ENCODE data around the gene FBN1. TPM values are rescaled to one million over a fixed set of nuclear protein-coding genes. Genes with fewer than 3 reads are reported as not detected.

The FBN1 gene
- total RNA-seq, 1 experiment from 2014 or later, result 0.82 TPM

DNA sequence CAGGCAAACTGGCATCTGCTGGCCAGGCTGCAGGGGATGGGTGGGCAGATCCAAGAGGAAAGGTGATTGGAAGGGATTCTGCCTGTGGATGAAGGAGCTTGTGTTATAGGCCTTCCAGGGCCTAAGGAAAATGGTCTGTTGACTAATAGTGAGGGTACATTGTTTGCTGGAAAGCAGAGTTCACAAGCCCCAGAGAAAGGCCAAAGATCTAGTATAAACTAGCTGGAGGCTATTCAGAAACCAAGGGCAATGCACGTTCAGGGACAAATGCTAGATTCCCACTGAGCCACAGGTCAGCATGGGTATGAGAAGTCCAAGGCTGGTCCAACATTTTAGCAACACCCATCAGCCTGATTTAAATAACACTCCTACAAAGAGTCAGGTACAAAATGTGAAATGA lies 74.7 kb downstream of the FBN1 start:
- in situ Hi-C loops (cut with HindIII; ENCODE audit: low pct_unique_long_range_greater_than_20kb, low sequenced_read_pairs), result no loop called here
- DNase-seq (ENCODE audit: low read depth, low spot score), result no peak

DNA sequence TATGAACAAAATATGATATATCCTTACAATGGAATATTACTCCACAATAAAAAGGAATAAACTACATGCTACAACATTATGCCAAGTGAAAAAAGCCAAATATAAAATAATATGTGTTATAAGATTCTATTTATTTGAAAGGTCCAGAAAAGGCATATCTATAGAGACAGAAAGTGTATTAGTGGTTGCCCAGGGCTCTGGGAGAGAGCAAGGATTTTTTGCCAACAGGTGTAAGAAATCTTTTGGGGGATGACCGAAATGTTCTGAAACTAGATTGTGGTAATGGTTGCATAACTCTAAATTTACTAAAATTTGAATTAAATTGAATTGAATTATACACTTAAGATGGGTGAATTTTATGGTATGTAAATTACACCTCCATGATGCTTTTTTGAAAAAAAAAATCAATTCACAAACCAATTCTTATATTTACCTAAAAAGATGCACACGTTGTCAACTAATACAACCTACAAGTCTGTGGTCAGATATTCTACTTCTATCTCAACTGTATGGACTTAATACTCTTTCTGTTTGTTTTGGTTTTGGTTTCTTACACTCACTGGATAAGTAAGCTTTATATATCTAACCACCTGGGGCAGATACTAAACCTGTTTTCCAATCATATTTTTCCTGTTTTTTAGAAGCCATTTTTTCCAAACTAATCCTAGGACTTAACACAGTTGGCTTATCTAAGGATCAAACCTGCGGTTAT lies 75.8 kb downstream of the FBN1 start:
- DNase-seq (ENCODE audit: low read depth, low spot score), result no peak
- in situ Hi-C loops (cut with HindIII; ENCODE audit: low pct_unique_long_range_greater_than_20kb, low sequenced_read_pairs), result no loop called here

DNA sequence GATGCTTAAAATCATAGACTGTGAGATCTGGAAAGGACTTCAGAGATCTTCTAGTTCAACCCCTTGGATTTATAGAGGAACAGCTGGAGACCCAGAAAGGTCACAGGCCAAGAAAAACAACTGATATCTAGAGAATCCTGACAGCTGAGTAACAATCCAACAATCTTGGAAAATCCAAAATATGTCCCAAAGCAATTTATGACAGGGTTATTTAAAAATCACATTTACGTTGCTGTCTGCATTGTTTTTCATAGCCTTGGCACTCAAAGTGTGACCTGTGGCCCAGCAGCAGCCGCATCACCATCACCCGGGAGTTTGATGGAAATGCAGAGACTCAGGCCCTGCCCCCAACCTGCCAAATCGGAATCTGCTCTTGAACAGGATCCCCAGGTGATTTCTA lies 78.8 kb downstream of the FBN1 start:
- in situ Hi-C loops (cut with HindIII; ENCODE audit: low pct_unique_long_range_greater_than_20kb, low sequenced_read_pairs), result no loop called here
- DNase-seq (ENCODE audit: low read depth, low spot score), result no peak

DNA sequence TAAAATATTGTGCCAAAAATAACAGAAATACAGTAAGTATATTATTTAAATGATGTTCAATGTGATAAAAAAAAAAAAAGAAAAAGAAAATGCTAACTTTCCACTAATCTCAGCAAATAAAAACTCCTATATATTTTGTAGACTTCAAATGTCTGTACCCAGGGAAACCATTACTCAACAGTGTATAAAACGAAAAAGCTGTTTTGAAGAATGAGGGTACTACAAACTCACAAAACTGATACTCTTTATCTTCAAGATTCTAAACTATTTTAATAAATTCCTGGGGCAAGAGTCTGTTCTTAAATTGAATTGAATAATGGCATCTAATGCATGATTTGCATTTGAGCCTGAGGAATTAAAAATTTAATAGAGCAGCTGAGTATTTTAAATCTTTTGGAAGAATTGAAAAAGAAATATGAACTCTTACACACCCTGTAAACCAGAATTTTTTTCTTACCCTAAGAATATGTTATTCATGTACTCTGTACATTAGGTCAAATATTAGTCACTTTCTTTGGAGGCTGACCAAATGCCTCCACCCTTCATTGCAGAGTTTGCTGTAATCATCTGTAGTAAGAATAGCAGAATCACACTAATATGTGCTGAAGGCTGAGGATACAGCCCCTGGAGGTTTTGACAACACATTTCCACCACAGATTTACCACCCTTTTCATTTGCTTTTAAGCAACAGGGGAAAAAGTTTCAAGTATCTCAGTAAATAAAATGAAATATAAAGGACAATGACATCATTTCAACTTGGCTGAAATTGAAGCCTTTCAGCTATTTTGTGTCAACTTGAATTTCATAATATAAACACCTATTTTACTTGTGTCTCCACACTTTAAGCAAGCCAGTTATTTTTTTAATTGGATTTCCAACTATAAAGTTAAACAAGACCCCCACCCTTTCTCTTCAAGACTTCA lies 79.7 kb downstream of the FBN1 start:
- in situ Hi-C loops (cut with HindIII; ENCODE audit: low pct_unique_long_range_greater_than_20kb, low sequenced_read_pairs), result no loop called here
- no peak for DNase-seq (ENCODE audit: low read depth, low spot score)

DNA sequence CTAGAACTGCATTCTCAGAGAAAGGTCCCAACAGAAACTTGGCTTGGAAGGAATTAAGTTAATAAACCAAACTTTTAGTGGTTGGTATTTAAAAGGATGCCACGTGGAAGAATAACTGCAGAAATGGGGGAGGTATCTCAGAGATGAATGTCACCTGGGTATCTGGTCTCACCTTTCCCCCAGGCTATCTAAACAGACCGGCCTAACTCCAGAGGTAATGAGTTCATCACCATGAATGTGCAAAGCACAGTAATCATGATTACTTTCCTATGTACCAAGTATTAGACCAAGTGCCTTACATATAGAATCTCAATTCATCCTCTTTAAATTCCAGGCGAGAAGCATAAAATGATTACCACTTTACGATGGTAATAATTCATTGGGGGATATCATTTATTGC lies 80.8 kb downstream of the FBN1 start:
- in situ Hi-C loops (cut with HindIII; ENCODE audit: low pct_unique_long_range_greater_than_20kb, low sequenced_read_pairs), result no loop called here

DNA sequence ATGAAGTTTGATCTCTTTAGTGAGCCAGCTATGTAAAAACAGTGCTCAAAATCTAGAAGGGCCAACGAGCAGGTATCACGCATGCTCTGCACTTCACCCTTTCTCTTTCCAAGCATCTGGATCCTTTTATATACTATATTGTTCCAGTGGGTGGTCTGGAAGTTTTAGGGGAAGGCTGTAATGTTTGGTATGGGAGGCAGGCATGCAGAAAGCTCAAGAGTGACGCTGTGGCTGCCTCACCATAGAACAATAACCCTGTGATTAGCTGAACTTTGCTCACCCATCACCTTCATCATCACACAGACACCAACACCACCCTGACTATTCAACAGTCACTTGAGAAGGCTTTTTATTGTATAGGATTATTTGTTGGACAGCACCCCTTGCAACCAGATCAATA lies 81.6 kb downstream of the FBN1 start:
- no peak for DNase-seq (ENCODE audit: low read depth, low spot score)
- in situ Hi-C loops (cut with HindIII; ENCODE audit: low pct_unique_long_range_greater_than_20kb, low sequenced_read_pairs), result no loop called here

More for the DNA sequence above, 80.8 kb downstream of the FBN1 start:
- no peak for DNase-seq (ENCODE audit: low read depth, low spot score)

DNA sequence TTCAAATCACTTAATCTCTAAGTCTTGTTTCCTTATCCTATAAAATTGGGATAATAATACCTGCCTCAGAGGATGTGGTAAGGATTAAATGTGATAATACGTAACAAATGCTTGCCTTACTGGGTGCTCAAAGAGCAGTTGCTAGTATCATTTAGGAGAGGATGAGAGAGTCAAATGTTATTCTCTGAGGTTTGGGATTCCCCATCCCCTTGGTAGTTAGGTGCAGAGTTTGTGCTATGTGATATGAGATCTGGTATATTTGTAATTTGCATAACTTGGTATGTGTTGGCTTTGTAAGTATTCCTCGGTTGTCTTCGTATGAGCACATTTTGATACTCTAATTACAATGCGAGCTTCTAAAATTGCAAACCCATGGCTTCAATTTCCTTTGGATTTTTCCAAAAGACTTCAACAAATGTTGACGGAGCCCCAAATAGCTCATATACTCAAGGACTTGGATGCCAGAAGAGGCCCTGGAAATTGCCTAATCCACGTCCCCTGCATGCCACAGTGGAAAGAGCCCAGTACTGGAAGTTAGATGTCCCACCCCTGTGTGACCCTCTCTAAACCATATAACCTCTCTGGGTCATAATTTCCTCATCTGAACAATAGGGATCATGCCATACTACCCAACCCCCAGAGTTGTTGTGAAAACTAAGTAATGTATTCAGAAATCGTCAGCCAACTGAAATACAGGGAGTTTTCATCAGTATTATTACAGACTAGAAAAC lies 85.0 kb downstream of the FBN1 start:
- in situ Hi-C loops (cut with HindIII; ENCODE audit: low pct_unique_long_range_greater_than_20kb, low sequenced_read_pairs), result no loop called here

DNA sequence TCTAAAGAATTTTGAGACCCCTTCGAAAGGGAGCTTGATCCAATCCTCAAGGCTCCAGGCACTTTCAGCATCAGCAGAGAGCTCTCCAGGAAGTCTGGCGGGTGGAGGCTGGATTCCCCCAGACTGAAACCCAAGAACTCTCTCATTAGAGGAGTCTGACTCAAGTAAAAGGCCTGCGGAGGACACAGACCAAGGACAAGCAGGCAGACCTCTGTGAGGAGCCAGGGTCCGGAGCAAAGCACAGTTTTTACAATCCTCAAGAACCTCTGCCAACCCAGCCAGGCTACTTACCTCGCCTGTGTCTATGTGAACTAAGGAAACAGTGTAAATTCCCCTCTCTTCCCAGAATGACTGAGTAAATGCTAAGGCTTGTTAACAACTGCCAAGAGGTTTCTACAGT lies 86.2 kb downstream of the FBN1 start:
- in situ Hi-C loops (cut with HindIII; ENCODE audit: low pct_unique_long_range_greater_than_20kb, low sequenced_read_pairs), result no loop called here
- no peak for DNase-seq (ENCODE audit: low read depth, low spot score)

More for the DNA sequence above, 85.0 kb downstream of the FBN1 start:
- DNase-seq (ENCODE audit: low read depth, low spot score), result no peak

DNA sequence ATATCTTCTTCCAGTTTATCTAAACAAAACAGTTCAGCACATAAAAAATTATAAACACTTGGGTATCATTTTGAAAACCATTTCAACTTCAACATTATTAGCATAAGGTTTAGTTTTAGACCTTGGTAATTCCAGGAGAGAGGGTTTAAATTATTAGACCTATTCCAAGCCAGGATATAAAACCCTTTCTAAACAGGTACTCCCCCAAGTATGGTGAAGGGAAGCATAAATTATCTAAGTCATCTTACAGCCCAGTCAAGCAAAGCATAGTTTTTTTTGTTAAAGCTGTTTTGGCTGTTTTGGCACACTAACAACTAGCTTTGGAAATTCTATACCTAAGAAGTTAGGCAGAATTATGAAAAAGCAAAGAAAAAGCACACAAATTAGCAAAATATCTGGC lies 87.3 kb downstream of the FBN1 start:
- no peak for DNase-seq (ENCODE audit: low read depth, low spot score)
- in situ Hi-C loops (cut with HindIII; ENCODE audit: low pct_unique_long_range_greater_than_20kb, low sequenced_read_pairs), result no loop called here

DNA sequence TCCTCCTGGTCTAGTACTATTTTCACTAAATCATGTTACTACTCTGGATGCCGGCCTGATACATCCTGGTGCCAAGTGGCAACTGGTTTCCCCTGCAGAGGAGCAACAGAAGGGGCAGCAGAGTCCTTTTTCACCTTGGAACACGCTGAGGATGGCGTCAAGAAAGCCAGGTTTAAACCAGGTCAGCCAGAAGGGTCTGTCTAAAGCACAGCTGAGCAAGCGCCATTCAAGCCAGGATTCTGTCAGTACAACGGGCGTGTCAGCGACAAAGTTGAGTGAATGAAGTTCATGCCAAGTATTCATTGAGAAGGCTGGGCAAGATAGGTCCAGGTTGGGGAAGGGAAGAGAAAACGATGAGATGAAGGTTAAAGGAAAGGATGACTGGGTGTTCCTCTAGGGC lies 88.2 kb downstream of the FBN1 start:
- no peak for DNase-seq (ENCODE audit: low read depth, low spot score)
- in situ Hi-C loops (cut with HindIII; ENCODE audit: low pct_unique_long_range_greater_than_20kb, low sequenced_read_pairs), result no loop called here

DNA sequence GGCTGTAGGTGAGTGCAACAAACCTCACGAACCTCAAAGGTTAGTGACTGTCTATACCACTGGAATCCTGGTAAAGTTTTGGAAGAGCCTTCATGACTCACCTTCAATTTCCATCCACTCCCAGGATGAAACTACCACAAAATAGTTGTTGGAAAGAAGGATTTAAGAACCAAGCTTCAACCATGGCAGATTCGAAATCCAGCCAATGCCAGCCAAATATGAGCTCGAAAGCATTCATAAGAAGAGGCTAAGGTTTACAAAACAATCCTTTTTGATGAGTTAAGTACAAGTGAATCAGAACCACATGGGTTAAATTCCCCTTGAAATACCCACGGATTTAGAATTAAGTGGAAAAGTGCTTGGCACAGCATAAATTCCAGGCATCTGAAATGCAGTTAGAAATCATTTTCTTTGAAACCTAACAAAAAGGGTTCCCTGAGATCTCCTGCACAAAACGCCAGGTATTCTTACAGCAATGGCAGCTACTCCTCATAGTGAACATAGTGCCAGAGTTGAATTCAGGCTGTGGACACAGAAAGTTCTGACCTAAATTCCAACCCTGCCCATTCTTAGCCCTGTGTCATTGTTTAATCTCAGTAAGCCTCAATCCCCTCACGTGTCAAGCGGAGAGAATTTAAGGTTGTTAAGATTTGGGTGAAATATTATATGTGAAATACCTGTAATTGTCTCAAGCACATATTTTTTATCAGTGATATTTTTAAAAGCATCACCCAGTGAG lies 89.2 kb downstream of the FBN1 start:
- no peak for DNase-seq (ENCODE audit: low read depth, low spot score)
- in situ Hi-C loops (cut with HindIII; ENCODE audit: low pct_unique_long_range_greater_than_20kb, low sequenced_read_pairs), result no loop called here

DNA sequence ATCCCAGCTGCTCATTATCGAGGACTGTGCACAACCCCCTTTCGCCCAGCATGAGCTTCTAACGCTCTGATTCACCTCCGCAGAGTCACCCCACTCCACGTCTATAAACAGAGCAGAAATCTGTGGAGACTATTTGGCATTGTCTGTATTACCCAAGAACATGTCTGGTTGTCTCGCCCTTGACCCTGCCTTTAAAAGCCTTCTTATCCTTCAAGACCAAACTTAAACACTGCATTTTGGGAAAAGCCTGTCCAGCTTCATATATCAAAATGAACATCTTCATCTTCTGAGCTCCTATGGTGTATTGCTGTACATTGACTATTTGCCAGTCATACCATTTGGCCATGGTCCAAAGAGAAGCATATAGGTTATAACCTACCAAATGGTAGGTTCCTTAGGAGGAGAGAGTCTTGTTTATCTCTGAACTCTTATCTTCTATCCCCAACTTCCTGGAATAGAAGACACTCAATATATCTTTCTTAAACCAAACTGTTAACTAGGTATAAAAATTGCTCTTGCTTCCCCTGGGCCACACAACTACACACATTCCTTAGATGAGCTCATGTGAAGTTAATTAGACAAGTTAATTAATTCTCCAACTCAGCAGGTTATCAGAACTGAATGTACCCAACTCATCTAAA lies 90.1 kb downstream of the FBN1 start:
- DNase-seq (ENCODE audit: low read depth, low spot score), result no peak

DNA sequence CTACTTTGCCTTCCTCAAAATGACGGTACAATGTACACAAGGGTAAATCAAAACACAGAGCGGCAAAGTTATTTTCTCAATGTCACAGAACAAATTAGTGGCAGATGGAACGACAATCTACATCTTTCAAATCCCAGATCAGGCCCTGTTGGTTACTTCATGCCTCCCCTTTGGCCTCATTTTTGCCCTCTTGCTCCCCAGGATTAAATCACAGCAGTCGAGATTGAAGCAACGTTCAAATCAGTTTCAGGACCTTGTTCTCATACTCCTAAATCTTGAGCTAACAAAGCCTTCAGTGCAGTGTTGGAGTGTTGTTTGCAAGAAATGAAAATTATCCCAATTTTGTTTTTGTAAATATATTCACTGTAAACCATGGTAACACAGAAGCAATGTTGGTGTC lies 91.4 kb downstream of the FBN1 start:
- no peak for DNase-seq (ENCODE audit: low read depth, low spot score)
- in situ Hi-C loops (cut with HindIII; ENCODE audit: low pct_unique_long_range_greater_than_20kb, low sequenced_read_pairs), result no loop called here

More for the DNA sequence above, 90.1 kb downstream of the FBN1 start:
- in situ Hi-C loops (cut with HindIII; ENCODE audit: low pct_unique_long_range_greater_than_20kb, low sequenced_read_pairs), result no loop called here

DNA sequence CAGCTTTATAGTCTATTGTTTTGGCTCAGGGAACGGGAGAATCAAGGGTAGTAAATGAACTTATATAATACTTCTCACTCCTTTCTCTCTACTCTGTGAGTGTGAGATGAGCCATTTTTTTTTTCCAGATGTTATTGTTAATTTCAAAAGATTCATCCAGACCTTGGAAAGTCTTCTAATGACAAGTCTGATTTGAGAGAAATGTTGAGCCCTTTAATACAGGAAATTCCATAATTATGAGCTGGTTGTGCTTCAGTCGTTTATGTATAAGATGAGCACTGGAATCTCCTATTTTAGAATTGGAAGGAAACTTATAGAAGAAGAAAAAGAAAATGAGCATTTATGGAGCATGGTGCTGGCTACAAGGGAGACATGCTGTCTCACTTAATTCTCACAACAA lies 92.0 kb downstream of the FBN1 start:
- in situ Hi-C loops (cut with HindIII; ENCODE audit: low pct_unique_long_range_greater_than_20kb, low sequenced_read_pairs), result no loop called here
- no peak for DNase-seq (ENCODE audit: low read depth, low spot score)

DNA sequence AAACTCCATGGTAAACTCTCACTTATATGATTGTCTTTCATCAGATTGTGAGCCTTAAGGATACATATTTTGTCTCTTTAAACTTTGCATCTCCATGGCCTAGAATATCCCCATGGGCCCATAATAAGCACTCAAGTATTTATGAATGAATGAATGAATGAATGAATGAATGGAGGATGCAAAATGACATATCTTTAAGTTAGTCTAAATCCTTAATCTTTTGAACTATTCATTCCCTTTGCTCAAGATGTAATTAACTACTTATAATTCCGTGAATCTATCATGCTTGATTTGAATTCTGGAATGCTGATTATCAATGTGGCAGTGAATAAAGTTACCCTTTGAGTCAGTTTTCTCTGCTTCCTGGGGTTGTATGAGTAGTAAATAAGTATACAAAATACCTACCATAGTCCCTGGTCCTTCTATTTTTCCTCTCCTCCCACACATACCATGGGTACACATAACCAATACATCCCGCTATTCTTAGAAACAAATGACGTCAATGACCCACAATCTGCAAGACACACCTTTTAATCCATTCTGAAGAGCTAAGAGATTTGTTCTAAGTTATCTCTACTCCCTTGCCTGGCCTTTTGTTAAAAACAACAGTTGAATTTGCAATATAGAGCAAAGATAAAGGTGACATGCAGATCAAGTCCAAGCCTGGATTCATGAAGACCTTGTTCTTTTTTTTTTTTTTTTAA lies 94.5 kb downstream of the FBN1 start:
- in situ Hi-C loops (cut with HindIII; ENCODE audit: low pct_unique_long_range_greater_than_20kb, low sequenced_read_pairs), result no loop called here
- peak; percentile 1 for DNase-seq (ENCODE audit: low read depth, low spot score)

DNA sequence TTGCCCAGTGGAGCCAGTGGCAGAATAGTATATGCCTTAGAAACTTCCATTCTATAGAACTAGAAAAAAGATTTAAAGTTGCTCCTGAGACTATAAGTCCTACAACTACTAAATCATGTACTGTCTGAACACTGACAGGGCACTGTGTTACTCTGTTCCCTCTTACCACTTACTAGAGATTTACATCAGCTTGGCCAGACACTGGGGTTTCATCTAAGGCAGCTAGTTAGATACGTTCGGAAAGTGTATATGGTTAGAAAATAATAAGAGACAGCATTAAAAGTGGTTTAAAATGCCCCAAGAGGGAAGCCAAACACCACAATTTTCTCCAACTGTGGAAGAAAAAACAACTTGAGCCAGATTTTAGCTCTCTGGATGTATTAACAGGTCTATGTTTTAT lies 97.1 kb downstream of the FBN1 start:
- in situ Hi-C loops (cut with HindIII; ENCODE audit: low pct_unique_long_range_greater_than_20kb, low sequenced_read_pairs), result no loop called here
- no peak for DNase-seq (ENCODE audit: low read depth, low spot score)

DNA sequence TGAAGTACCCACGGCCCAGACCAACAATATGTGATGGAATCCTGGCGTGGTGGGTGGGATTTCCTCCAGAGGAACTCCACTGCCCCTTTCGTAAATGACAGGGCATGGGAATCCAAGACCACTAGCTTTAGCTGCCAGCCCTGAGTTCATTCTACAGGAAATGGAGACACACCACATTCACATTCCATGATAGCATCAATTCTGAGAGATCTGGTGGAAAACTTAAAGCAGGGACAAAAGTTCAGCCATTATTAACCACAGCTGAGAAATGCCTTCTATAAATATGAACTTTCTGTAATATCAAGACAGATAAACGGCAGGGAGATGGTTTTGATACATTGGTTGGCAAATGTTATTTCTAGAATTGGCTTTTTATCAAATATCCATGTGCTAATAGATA lies 98.2 kb downstream of the FBN1 start:
- no peak for DNase-seq (ENCODE audit: low read depth, low spot score)
- in situ Hi-C loops (cut with HindIII; ENCODE audit: low pct_unique_long_range_greater_than_20kb, low sequenced_read_pairs), result no loop called here
